Measurements from ENCODE around the gene KCNAB1.
A peak's percentile ranks its signal among the peaks of the same experiment; 100 is the strongest.
"Not testable (repeated sequence)": the region's sequence is repeated elsewhere in the genome, so short reads cannot be mapped to it uniquely, and the experiment has no call there.

KCNAB1 gene

GRCh38 chr3:156539051-156539450, 418.7 kb downstream of the KCNAB1 start:
- DNase-seq (ENCODE audit: low spot score) = no peak

- DNase-seq (ENCODE audit: low spot score) = no peak
These were observed 419.4 kb downstream of the KCNAB1 start for GRCh38 chr3:156539802-156540201.

GRCh38 chr3:156542101-156543042, 422.0 kb downstream of the KCNAB1 start:
- no peak for DNase-seq (ENCODE audit: low spot score)

- DNase-seq (ENCODE audit: low spot score) = no peak
These were observed 422.7 kb downstream of the KCNAB1 start for GRCh38 chr3:156543043-156543555.

- DNase-seq (ENCODE audit: low spot score) = no peak
These were observed 427.3 kb downstream of the KCNAB1 start for GRCh38 chr3:156547637-156548036.

- DNase-seq (ENCODE audit: low spot score) = no peak
These were observed 427.8 kb downstream of the KCNAB1 start for GRCh38 chr3:156548041-156548687.

- no peak for DNase-seq (ENCODE audit: low spot score)
These were observed 428.5 kb downstream of the KCNAB1 start for GRCh38 chr3:156548902-156549301.

GRCh38 chr3:156551261-156551660, 430.9 kb downstream of the KCNAB1 start:
- no peak for DNase-seq (ENCODE audit: low spot score)

GRCh38 chr3:156551746-156552145, 431.4 kb downstream of the KCNAB1 start:
- no peak for DNase-seq (ENCODE audit: low spot score)

GRCh38 chr3:156552973-156553372, 432.6 kb downstream of the KCNAB1 start:
- DNase-seq (ENCODE audit: low spot score) = no peak

- DNase-seq (ENCODE audit: low spot score) = no peak
These were observed 433.5 kb downstream of the KCNAB1 start for GRCh38 chr3:156553705-156554356.

GRCh38 chr3:156554515-156554841, 434.1 kb downstream of the KCNAB1 start:
- DNase-seq (ENCODE audit: low spot score) = no peak

- DNase-seq (ENCODE audit: low spot score) = peak; percentile 98
These were observed 434.7 kb downstream of the KCNAB1 start, which contains the start of gene SSR3 for GRCh38 chr3:156554842-156555687. SSR3 (minus strand) TSS chr3:156555117; CDS start chr3:156555089, 28 bp downstream.

GRCh38 chr3:156558389-156558788, 438.0 kb downstream of the KCNAB1 start:
- no peak for DNase-seq (ENCODE audit: low spot score)

- DNase-seq (ENCODE audit: low spot score) = no peak
These were observed 438.9 kb downstream of the KCNAB1 start for GRCh38 chr3:156559321-156559720.

- DNase-seq (ENCODE audit: low spot score) = no peak
These were observed 441.2 kb downstream of the KCNAB1 start for GRCh38 chr3:156561533-156561932.

- not testable (repeated sequence) for DNase-seq (ENCODE audit: low spot score)
These were observed 442.1 kb downstream of the KCNAB1 start for GRCh38 chr3:156562486-156562885.

GRCh38 chr3:156563900-156564682, 443.7 kb downstream of the KCNAB1 start:
- DNase-seq (ENCODE audit: low spot score) = no peak

- DNase-seq (ENCODE audit: low spot score) = not testable (repeated sequence)
These were observed 448.6 kb downstream of the KCNAB1 start for GRCh38 chr3:156569016-156569415.

GRCh38 chr3:156569881-156570280, 449.5 kb downstream of the KCNAB1 start:
- DNase-seq (ENCODE audit: low spot score) = not testable (repeated sequence)

- DNase-seq (ENCODE audit: low spot score) = no peak
These were observed 455.3 kb downstream of the KCNAB1 start for GRCh38 chr3:156575641-156576040.

All from CD4-positive, alpha-beta T cell treated with Interleukin-15 for 4 hours (primary cell).